ENCODE data around the gene IL6R.

Gene IL6R

GRCh38 chr1:154445040-154445472 is 39.9 kb downstream of the IL6R start:
- peak overlapping the region; percentile 79 for H3K27ac Mint-ChIP-seq
- H3K9me3 Mint-ChIP-seq: no peaks in the 10 kb centered on the region
- H3K4me1 Mint-ChIP-seq (ENCODE audit: low read depth): peaks cover 50% of the 10 kb centered on the region
- H3K36me3 Mint-ChIP-seq (ENCODE audit: low read depth): peaks cover 9% of the 10 kb centered on the region
- H3K27me3 Mint-ChIP-seq: peaks cover 8% of the 10 kb centered on the region
- H3K4me3 Mint-ChIP-seq: no peak overlapping the region

DNA sequence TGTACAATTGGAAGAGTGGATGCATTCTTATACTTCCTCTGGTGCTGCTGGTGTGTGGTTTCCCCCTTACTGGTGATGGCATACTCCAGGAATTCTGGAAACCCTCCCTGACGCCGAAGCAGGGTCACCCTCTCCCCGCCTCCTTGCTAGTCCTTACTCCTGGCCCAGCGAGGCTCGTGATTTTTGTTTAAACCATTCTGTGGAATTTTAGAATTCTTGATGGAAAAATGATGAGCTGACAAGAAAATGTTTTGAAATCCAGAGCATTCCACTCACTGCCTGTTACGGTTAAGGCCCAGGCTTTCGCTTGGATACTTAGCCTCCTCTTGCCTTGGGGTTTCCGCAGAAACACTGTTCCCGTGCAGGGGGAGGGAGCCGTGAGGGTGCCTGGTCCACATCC is 41.1 kb downstream of the IL6R start:
- no peaks in the 10 kb centered on the region for H3K9me3 Mint-ChIP-seq
- H3K27ac Mint-ChIP-seq: no peak overlapping the region
- peaks cover 37% of the 10 kb centered on the region for H3K4me1 Mint-ChIP-seq (ENCODE audit: low read depth)
- peaks cover 9% of the 10 kb centered on the region for H3K36me3 Mint-ChIP-seq (ENCODE audit: low read depth)
- H3K4me3 Mint-ChIP-seq: no peak overlapping the region
- peaks cover 8% of the 10 kb centered on the region for H3K27me3 Mint-ChIP-seq

GRCh38 chr1:154446789-154447188 is 41.6 kb downstream of the IL6R start:
- peaks cover 11% of the 10 kb centered on the region for H3K36me3 Mint-ChIP-seq (ENCODE audit: low read depth)

GRCh38 chr1:154448331-154448811 is 43.2 kb downstream of the IL6R start:
- Mint-ChIP-seq H3K27ac (no peak overlapping the region), H3K9me3 (no peaks in the 10 kb centered on the region), H3K4me1 (ENCODE audit: low read depth) (peaks cover 23% of the 10 kb centered on the region), H3K36me3 (ENCODE audit: low read depth) (peaks cover 20% of the 10 kb centered on the region), H3K27me3 (peaks cover 16% of the 10 kb centered on the region), H3K4me3 (no peak overlapping the region)

More at GRCh38 chr1:154446789-154447188, 41.6 kb downstream of the IL6R start:
- no peak overlapping the region for H3K27ac Mint-ChIP-seq
- peaks cover 32% of the 10 kb centered on the region for H3K4me1 Mint-ChIP-seq (ENCODE audit: low read depth)
- H3K9me3 Mint-ChIP-seq: no peaks in the 10 kb centered on the region
- H3K4me3 Mint-ChIP-seq: no peak overlapping the region
- peaks cover 10% of the 10 kb centered on the region for H3K27me3 Mint-ChIP-seq

DNA sequence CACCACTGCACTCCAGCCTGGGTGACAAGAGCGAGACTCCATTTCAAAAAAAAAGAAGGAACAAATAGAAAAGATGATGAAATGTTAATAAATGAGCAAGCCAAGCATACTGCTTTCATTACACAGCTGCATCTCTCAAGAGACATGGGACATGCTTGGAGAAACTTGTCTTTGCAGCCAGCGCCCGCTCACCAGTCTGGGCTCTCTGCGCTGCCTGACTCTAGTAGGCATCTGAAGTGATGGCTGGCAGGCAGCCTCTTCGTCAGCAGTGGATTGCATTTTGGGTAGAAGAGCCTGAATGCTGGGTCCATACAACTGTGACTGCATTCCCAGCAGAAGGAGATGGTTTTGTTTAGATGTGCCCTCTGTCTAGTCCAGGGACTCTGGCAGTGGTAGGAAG is 48.0 kb downstream of the IL6R start:
- H3K27ac Mint-ChIP-seq: no peak overlapping the region

DNA sequence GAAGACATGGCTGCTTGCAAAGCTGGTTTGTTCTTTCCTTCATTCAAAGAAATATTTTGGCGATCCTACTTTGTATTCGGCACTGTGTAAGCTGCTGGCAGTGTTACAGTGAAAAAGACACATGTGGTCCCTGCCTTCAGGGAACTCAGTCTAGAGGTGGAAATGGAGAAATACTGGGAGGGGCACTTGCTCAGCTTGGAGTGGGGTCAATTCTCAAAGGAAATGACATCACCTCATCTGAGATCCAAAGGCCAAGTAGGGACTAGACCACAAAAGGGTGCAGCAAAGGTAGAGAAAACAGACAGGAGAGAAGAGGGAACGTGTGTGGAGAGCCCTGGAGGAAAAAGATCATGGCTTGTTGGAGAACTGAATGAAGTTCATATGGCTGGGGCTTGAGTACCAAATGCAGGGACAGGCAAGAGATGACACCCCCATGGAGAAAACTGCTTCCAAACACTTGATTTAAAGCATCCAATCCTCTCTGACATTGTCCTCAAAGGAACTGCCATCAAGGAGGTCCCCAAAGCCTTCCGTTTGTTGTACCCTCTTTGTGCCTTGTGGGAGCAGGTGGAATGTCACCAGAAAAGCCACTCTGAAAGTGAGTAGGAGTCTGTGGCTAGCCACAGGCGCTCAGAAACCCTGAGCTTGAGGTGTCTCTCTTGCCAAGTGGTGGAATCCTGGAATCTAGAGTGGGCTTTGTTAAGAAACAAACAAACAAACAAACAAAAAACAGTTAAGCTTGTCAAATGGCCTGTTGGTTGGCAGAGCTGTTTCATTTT is 48.6 kb downstream of the IL6R start:
- H3K4me3 Mint-ChIP-seq: no peak overlapping the region
- H3K9me3 Mint-ChIP-seq: no peaks in the 10 kb centered on the region
- peaks cover 13% of the 10 kb centered on the region for H3K27me3 Mint-ChIP-seq
- H3K27ac Mint-ChIP-seq: no peak overlapping the region
- peaks cover 17% of the 10 kb centered on the region for H3K4me1 Mint-ChIP-seq (ENCODE audit: low read depth)
- H3K36me3 Mint-ChIP-seq (ENCODE audit: low read depth): peaks cover 34% of the 10 kb centered on the region

More for the DNA sequence above, 48.0 kb downstream of the IL6R start:
- peaks cover 34% of the 10 kb centered on the region for H3K36me3 Mint-ChIP-seq (ENCODE audit: low read depth)
- H3K4me1 Mint-ChIP-seq (ENCODE audit: low read depth): peaks cover 17% of the 10 kb centered on the region
- H3K9me3 Mint-ChIP-seq: no peaks in the 10 kb centered on the region
- peaks cover 15% of the 10 kb centered on the region for H3K27me3 Mint-ChIP-seq
- no peak overlapping the region for H3K4me3 Mint-ChIP-seq

GRCh38 chr1:154454386-154455120 is 49.4 kb downstream of the IL6R start:
- Mint-ChIP-seq H3K4me3 (no peak overlapping the region), H3K4me1 (ENCODE audit: low read depth) (peaks cover 17% of the 10 kb centered on the region), H3K9me3 (no peaks in the 10 kb centered on the region), H3K27ac (peak overlapping the region; percentile 10), H3K36me3 (ENCODE audit: low read depth) (peaks cover 33% of the 10 kb centered on the region), H3K27me3 (peaks cover 13% of the 10 kb centered on the region)

- Mint-ChIP-seq H3K36me3 (ENCODE audit: low read depth) (peaks cover 29% of the 10 kb centered on the region), H3K9me3 (no peaks in the 10 kb centered on the region), H3K27me3 (peaks cover 13% of the 10 kb centered on the region), H3K27ac (no peak overlapping the region), H3K4me3 (no peak overlapping the region), H3K4me1 (ENCODE audit: low read depth) (peaks cover 20% of the 10 kb centered on the region)
Observed at GRCh38 chr1:154456631-154457030, 51.5 kb downstream of the IL6R start.

- H3K36me3 Mint-ChIP-seq (ENCODE audit: low read depth): peaks cover 15% of the 10 kb centered on the region
- peaks cover 22% of the 10 kb centered on the region for H3K4me1 Mint-ChIP-seq (ENCODE audit: low read depth)
- H3K27ac Mint-ChIP-seq: no peak overlapping the region
- H3K4me3 Mint-ChIP-seq: no peak overlapping the region
- no peaks in the 10 kb centered on the region for H3K9me3 Mint-ChIP-seq
- H3K27me3 Mint-ChIP-seq: peaks cover 5% of the 10 kb centered on the region
Observed at GRCh38 chr1:154459080-154459479, 53.9 kb downstream of the IL6R start.

DNA sequence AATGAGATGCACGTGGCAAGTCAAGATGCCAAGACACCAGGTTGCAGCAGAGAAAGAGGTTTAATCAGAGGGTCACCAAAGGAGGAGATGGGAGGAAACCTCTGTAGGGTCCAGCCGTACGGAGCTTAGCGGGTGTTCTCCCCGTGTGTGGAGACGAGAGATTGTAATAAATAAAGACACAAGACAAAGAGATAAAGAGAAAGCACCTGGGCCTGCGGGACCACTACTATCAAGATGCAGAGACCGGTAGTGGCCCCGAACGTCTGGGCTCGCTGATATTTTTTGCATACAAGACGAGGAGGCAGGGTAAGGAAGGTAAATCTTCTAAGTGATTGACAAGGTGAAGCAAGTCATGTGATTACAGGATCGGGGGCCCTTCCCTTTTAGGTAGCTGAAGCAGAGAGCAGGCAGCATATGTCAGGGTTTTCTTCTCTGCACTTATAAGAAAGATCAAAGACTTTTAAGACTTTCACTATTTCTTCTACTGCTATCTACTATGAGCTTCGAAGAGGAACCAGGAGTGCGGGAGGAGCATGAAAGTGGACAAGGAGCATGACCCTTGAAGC is 55.6 kb downstream of the IL6R start:
- no peaks in the 10 kb centered on the region for H3K9me3 Mint-ChIP-seq
- peaks cover 25% of the 10 kb centered on the region for H3K4me1 Mint-ChIP-seq (ENCODE audit: low read depth)
- peaks cover 9% of the 10 kb centered on the region for H3K36me3 Mint-ChIP-seq (ENCODE audit: low read depth)
- no peak overlapping the region for H3K27ac Mint-ChIP-seq
- no peaks in the 10 kb centered on the region for H3K27me3 Mint-ChIP-seq
- no peak overlapping the region for H3K4me3 Mint-ChIP-seq

GRCh38 chr1:154463512-154463990 is 58.4 kb downstream of the IL6R start:
- H3K4me3 Mint-ChIP-seq: peak overlapping the region; percentile 2
- no peaks in the 10 kb centered on the region for H3K27me3 Mint-ChIP-seq
- H3K27ac Mint-ChIP-seq: peak overlapping the region; percentile 2

GRCh38 chr1:154465621-154466195 is 60.6 kb downstream of the IL6R start:
- Mint-ChIP-seq H3K4me1 (ENCODE audit: low read depth) (peaks cover 44% of the 10 kb centered on the region), H3K27ac (peak overlapping the region; percentile 9), H3K36me3 (ENCODE audit: low read depth) (peaks cover 3% of the 10 kb centered on the region)

More at GRCh38 chr1:154463512-154463990, 58.4 kb downstream of the IL6R start:
- Mint-ChIP-seq H3K4me1 (ENCODE audit: low read depth) (peaks cover 48% of the 10 kb centered on the region), H3K36me3 (ENCODE audit: low read depth) (peaks cover 3% of the 10 kb centered on the region), H3K9me3 (no peaks in the 10 kb centered on the region)

GRCh38 chr1:154466206-154466605 is 61.1 kb downstream of the IL6R start:
- Mint-ChIP-seq H3K4me1 (ENCODE audit: low read depth) (peaks cover 44% of the 10 kb centered on the region), H3K27ac (peak overlapping the region; percentile 9), H3K9me3 (no peaks in the 10 kb centered on the region), H3K36me3 (ENCODE audit: low read depth) (peaks cover 3% of the 10 kb centered on the region), H3K4me3 (no peak overlapping the region), H3K27me3 (no peaks in the 10 kb centered on the region)

More at GRCh38 chr1:154465621-154466195, 60.6 kb downstream of the IL6R start:
- Mint-ChIP-seq H3K9me3 (no peaks in the 10 kb centered on the region), H3K27me3 (no peaks in the 10 kb centered on the region), H3K4me3 (no peak overlapping the region)

DNA sequence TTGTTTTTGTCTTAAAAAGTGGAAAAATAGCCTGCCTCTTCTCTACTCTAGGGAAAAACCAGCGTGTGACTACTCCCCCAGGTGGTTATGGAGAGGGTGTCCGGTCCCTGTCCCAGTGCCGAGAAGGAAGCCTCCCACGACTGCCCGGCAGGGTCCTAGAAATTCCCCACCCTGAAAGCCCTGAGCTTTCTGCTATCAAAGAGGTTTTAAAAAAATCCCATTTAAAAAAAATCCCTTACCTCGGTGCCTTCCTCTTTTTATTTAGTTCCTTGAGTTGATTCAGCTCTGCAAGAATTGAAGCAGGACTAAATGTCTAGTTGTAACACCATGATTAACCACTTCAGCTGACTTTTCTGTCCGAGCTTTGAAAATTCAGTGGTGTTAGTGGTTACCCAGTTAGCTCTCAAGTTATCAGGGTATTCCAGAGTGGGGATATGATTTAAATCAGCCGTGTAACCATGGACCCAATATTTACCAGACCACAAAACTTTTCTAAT is 61.8 kb downstream of the IL6R start:
- peaks cover 3% of the 10 kb centered on the region for H3K36me3 Mint-ChIP-seq (ENCODE audit: low read depth)
- H3K27me3 Mint-ChIP-seq: no peaks in the 10 kb centered on the region
- H3K9me3 Mint-ChIP-seq: no peaks in the 10 kb centered on the region
- no peak overlapping the region for H3K4me3 Mint-ChIP-seq
- peaks cover 44% of the 10 kb centered on the region for H3K4me1 Mint-ChIP-seq (ENCODE audit: low read depth)
- no peak overlapping the region for H3K27ac Mint-ChIP-seq

Data from stimulated activated naive CD8-positive, alpha-beta T cell treated with anti-CD3 and anti-CD28 coated beads, Interleukin-15, Interleukin-2, amounts not matched to agents 100 ng/mL and 50 ng/mL, for 24 hours (primary cell).